ENCODE measurements around the gene GPR161.
"Not testable (repeated sequence)": the region's sequence is repeated elsewhere in the genome, so short reads cannot be mapped to it uniquely, and the experiment has no call there.

The GPR161 gene

GRCh38 chr1:168069384-168069783, 67.3 kb downstream of the GPR161 start:
- TF ChIP-seq CTCF (conservative IDR thresholded peaks at IDR 0.05) = no peak
- no peak overlapping the region for H3K27ac ChIP-seq

- no peak overlapping the region for H3K27ac ChIP-seq
- TF ChIP-seq CTCF (conservative IDR thresholded peaks at IDR 0.05) = no peak
These were observed 71.2 kb downstream of the GPR161 start for GRCh38 chr1:168065506-168065905.

DNA sequence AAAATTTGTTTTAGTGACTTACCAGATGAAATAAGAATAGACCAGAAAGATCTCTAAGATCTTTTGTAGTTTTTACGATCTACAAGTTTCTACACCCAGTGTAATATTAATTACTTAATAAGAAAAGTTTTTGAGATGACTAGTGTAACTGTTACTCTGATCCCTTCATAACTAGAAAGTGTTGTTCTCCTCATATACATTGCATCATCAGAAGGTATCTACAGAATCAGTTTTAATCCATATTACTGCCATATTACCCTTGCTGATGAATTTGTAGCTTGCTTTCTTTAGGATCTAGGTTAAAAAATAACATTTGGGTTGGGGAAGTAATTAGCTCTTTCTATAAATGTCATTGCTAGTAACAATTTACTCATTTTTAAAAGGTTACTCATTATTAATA, 72.5 kb downstream of the GPR161 start:
- H3K27ac ChIP-seq = no peak overlapping the region
- TF ChIP-seq CTCF (conservative IDR thresholded peaks at IDR 0.05) = no peak

DNA sequence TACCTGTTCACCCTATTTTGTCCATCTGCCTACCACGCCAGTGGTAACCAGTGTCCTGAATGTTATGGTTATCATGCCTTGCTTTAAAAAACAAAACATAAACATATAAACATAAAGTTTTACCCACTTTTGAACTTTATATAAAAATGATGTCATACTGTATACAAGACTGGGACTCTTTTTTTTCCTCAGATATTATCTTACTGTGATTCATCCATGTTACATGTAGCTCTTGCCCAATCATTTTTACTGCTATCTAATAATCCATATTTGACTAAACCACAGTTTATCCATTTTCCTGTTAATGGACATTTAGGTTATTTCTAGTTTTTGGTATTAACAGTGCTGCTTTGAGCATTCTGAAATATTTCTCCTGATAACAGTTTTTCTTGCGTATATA, 78.8 kb downstream of the GPR161 start:
- TF ChIP-seq CTCF (conservative IDR thresholded peaks at IDR 0.05) = no peak
- no peak overlapping the region for H3K27ac ChIP-seq

DNA sequence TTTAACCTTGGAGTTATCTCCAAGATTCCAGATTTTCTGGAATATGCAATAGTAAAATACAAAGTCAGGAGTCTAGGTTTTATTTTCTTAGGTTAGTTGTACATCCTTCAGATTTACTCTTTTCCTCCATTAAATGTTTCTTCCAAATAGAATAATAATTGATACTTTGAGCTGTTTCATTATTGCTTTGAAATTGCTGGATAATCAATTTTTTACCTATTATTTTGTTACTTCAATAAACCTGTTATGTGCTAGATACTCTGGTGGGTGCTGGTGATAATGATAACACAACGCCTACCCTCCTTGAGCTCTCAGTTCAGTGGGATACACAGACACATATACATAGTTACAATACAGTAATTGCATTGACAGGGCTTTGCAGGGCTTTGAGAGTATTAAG, 79.4 kb downstream of the GPR161 start:
- H3K27ac ChIP-seq = no peak overlapping the region
- TF ChIP-seq CTCF (conservative IDR thresholded peaks at IDR 0.05) = no peak

DNA sequence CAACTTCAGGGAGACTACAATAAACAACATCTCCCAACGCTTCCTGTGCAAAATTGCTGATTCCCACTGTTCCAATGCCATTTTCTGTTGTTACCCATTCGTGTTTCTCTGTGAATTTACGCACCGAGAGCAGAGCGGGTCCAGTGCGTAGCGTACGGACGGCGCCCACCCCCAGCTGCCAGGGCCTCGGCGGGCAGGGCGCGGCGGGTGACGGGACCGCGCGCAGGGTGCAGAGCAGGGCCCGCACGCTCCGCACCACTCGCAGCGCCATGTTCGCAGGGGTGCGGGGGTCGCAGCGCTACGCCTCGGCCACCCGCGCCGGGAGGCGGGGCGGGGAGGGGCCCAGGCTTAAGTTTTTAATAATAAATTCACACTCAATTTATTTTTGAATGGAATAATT, 80.6 kb downstream of the GPR161 start:
- not testable (repeated sequence) for H3K27ac ChIP-seq

- no peak overlapping the region for H3K27ac ChIP-seq
- no peak for TF ChIP-seq CTCF (conservative IDR thresholded peaks at IDR 0.05)
These were observed 82.6 kb downstream of the GPR161 start for GRCh38 chr1:168054117-168054516.

- no peak for TF ChIP-seq CTCF (conservative IDR thresholded peaks at IDR 0.05)
- H3K27ac ChIP-seq = no peak overlapping the region
These were observed 83.0 kb downstream of the GPR161 start for GRCh38 chr1:168053681-168054080.
